GM21737 (cell line): ENCODE results near the gene TSPAN4.

Source experiments
- ATAC-seq: cut with Tn5 transposase; IDR thresholded peaks from one replicate; pipeline ENCODE4 v1.9.1; 2021; ENCODE audit warnings: mild to moderate bottlenecking, moderate library complexity; ENCODE audit not compliant: unreplicated experiment

TSPAN4 gene

DNA sequence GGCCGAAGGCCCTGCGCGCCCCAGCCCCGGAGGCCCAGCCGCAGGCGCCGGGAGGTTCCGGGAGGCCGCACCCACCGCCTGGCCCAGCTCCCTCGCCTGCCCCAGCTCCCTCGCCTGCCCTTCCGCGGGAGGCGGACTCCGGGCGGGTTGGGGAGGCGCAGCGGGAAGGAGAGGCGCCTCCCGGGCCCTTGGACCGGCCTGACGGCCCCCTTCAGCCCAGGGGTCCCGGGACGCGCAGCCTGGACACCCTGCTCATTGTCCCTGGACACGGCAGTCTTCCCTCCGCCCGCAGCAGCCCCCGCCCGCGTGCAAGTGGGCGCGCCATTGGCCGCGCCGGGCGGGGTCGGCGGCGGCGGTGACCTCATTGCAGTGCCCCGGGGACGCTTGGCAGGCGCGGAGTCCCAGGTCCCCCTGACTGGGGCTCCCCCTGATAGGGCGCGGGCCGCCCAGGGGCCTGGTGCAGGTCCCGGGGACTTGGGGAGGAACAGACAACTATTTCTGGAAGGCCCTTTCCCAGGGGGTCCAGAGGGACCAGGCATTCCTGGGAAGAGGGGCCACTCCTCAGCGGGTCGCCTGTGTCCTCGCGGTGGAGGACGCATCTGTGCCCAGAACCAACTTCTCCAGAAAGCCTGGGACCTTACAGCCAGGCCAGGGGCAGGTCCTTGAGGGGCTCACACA lies 9.4 kb upstream of the TSPAN4 start:
- ATAC-seq, result no peak

DNA sequence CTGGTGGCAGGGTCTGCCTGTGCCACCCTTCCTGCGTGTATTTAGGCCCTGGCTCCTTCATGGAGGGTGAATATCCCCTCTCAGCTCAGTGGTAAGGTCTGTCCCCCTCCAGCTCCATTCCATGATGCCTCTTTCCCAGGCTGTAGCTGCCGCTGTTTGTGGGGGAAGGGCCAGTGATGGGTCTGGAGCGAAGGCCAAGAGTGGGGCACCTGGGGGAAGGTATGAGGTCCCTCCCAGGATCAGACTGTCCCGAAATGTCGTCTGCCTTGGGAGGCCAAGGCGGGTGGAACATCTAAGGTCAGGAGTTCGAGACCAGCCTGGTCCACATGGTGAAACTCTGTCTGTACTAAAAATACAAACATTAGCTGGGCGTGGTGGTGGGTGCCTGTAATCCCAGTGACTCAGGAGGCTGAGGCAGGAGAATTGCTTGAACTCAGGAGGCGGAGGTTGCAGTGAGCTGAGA lies 8.8 kb upstream of the TSPAN4 start:
- ATAC-seq, result no peak

DNA sequence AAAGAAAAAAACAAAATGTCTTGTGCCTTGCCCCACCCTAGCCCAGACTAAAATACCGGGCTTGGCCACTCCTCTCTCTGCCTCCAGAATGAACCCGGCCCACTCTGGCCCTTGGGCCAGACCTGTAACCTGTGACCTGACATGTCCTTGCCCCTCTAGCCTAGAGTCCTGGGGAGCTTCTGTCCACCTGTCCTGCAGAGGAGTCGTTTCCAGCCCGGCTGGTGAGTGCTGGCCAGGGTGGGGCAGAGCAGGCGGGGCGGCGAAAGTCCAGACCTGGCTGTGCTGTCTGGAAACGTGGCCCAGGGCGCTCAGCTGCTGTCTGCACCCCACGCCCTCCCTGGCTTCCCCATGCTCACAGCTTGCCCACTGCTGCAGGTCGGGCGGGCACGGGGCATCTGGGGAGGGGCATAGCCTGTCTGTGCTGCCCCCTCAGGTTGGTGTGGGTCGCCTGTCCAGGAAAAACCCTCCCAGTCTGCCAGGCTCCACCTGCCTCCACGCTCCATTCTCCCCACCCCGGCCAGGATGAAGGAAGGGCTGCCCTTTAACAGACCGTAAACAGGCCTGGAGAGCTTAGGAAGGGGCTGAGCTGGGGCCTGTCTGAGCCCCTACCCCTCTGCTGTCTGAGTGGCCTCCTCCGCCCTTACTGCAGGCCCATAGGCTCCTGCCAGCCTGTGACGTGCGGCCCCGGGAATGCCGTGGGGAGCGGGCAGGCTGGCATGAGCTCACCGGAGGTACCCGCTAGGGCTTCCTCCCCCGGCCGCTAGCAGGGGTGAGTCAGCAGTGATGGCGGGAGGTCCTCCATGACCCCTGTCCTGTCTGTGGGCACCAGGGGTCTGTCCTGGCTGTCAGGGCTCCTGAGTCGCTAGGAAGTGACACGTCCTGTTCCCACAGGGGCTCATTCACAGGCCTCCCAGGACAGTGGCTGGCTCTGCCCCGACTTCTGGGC lies 8.0 kb upstream of the TSPAN4 start:
- no peak for ATAC-seq

DNA sequence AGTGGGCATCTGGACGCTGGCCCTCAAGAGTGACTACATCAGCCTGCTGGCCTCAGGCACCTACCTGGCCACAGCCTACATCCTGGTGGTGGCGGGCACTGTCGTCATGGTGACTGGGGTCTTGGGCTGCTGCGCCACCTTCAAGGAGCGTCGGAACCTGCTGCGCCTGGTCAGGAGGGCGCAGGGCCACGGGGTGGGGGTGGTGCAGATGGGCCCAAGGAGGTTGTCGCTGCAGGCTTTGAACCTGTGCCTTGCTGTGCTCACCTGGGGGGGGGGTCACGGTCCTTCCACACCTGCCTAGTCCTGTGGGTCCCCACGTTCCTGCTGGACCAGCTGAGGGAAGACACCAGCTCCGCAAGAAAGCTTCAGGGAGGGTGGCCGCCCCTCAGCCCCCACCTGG lies 6.4 kb upstream of the TSPAN4 start:
- ATAC-seq, result no peak

DNA sequence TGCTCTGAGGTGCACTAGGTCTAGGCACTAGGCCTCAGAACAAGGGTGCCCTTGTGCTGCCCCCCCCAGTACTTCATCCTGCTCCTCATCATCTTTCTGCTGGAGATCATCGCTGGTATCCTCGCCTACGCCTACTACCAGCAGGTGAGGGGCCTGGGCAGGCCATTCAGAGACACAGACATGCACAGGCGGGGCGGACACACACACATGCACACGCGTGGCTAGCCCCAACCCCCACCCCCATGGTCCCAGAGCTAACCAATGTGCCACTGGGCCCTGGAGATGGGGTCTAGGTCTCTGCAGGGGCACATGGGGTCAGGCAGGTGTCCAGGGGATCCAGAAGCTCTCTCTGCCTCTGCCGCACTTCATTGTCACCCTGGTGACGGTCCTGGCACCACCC lies 6.0 kb upstream of the TSPAN4 start:
- ATAC-seq, result no peak

DNA sequence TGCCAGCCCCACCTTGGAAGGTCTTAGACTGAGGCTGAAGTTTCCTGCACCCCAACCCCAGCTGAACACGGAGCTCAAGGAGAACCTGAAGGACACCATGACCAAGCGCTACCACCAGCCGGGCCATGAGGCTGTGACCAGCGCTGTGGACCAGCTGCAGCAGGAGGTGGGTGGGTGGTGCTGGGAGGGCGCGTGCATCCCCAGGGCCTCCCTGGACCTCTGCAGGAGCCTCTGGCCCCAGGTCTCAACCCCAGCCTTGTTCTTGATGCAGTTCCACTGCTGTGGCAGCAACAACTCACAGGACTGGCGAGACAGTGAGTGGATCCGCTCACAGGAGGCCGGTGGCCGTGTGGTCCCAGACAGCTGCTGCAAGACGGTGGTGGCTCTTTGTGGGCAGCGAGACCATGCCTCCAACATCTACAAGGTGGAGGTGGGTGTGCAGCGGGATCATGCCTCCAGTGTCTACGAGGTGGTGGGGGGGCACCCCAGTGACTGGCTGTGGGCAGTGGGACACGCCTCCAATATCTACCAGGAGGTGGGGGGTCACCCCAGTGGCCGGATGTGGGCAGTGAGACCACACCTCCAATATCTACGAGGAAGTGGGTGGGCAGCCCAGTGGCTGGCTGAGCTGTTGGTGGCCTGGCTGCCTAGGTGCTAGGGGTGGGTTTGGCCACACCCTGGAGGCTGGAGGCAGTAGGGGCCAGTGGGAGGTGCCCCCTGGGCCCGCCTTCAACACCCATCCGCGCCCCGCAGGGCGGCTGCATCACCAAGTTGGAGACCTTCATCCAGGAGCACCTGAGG lies 5.3 kb upstream of the TSPAN4 start:
- no peak for ATAC-seq

DNA sequence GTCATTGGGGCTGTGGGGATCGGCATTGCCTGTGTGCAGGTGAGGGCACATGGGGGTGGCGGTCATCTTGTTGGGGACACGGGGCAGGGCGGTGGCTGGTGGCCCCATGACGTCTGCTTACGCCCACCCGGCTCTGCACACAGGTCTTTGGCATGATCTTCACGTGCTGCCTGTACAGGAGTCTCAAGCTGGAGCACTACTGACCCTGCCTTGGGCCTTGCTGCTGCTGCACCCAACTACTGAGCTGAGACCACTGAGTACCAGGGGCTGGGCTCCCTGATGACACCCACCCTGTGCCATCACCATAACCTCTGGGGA lies 4.7 kb upstream of the TSPAN4 start:
- no peak for ATAC-seq

DNA sequence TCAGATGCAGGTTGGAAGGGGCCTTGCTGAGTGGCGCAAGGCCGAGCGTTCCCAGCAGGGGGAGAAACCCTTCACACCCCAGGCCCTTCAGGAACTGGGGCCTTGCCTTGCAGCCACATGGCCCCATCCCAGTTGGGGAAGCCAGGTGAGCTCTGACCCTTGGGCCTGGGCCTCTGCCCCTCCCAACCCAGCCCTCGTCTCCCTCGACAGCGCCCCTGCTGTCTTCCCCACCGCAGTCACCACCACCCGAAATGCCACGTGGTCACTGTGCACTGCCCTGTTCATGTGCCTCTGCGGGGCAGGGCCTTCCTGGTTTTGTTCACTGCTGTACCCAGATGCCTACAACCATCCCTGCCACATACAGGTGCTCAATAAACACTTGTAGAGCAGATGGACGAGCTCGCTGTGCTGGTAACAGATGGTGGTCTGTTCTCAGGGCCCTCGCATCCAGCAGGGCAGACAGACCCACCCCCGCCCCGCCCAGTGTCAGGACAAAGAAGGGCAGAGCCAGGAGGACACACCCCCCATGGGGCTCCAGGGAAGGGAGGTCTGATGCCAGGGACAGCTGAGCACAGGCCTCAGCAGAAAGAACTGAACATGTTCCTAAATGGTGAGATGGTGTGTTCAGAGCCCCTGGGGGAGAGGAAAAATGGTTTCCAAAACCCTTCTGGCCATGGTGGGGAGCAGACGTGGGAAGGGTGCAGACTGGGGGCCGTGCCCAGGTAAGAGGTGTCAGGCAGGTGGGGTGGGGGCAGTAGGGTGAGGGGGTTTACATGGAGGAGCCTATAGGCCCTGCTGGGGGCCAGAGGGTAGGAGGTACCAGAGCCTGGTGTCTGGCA lies 4.0 kb upstream of the TSPAN4 start:
- no peak for ATAC-seq

DNA sequence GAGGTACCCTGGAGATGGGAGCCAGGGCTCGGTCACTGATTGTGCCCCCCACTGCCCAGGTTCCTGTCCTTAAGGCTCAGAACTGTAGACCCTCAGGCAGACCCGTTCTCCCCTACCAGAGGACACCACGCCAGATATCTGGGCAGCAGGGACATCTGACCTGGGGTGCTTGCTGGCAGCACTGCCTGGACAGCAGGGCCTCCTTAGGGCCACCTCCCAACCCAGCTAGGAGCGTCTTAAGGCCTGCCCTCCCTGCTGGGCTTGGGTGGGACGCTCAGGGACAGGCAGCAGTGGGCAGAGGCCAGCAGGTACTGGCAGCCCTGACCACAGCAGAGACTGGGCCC lies 3.4 kb upstream of the TSPAN4 start:
- ATAC-seq, result no peak

DNA sequence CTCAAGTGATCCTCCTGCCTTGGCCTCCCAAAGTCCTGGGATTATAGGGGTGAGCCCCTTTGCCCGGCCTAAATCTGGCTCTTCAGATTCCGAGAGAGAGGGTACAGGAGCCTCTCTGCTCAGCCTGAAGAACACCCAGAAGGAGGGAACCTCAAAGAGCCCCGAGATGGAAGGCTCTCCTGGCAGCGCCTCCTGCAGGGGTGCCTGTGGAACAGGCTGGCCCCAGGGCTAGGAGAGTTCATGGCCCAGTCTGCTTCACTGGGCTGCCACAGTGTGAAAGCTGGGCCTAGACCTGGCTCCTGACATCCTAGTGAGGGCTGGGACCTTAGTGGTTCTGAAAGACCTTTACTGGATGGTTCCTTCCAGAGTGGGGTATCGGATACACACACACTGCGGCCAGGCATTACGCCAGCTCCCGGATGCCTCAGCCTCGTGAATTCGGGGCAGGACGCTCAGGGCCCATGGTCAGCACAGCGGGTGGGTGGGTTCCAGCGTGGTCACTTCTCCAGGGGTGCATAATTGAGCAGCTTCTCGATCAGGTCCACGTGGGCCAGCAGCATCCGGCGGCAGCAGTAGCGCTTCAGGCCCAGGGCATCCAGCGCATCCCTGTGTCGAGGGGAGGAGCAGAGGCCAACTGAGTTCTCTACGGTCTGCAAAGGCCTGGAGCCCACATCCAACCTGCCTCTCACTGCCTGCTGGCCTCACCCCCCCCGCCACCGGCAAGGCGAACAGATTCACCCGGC lies 2.6 kb upstream of the TSPAN4 start:
- ATAC-seq, result no peak

DNA sequence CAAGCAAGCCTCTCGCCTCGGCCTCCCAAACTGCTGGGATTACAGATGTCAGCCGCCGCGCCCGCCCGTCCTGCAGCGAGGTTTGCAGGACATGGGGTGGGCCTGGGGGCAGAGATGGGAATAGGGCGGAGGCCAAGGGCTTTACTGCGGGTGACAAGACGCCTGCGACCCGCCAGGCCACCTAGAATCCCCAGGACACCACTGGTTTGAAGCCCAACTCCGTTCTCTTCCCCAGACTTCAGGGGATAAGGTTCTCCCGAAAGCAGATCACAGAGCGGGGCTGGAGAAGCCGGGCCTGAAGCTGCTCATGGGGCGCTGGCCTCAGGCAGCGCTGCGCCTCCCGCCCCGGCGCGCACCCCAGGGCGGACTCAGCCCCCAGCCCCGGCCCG lies 677 bp upstream of the TSPAN4 start:
- no peak for ATAC-seq

DNA sequence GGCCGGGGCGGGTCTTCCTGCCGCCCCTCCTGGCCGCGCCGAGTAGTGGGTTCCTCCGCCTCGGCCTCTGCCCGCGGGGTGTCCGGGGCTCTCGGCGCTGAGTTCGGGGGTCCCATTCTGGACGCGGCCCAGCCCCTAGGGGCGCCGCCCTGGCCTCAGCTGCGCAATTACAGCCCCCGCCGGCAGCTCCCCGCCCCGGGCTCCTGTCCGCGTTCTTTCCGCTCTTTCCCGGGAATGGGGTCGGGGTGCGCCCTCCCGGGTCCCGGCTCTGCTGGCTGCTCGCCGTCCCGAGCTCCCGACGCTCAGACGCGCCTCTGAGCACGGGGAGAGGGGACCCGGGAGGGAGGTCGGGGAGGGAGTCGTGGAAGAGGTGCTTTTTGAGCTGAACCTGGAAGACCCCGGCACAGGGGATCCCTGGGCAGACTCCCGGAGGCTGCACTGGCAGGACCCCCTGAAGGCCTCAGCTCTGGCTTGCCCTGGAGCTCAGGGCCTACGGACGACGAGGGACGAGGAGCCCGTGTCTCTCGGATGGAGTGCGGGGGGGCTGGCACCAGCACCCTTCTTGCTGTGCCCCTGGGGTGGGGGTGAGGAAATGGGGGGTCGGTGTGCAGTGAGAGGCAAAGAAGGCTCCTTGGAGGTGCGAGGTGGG lies 558 bp downstream of the TSPAN4 start:
- no peak for ATAC-seq

DNA sequence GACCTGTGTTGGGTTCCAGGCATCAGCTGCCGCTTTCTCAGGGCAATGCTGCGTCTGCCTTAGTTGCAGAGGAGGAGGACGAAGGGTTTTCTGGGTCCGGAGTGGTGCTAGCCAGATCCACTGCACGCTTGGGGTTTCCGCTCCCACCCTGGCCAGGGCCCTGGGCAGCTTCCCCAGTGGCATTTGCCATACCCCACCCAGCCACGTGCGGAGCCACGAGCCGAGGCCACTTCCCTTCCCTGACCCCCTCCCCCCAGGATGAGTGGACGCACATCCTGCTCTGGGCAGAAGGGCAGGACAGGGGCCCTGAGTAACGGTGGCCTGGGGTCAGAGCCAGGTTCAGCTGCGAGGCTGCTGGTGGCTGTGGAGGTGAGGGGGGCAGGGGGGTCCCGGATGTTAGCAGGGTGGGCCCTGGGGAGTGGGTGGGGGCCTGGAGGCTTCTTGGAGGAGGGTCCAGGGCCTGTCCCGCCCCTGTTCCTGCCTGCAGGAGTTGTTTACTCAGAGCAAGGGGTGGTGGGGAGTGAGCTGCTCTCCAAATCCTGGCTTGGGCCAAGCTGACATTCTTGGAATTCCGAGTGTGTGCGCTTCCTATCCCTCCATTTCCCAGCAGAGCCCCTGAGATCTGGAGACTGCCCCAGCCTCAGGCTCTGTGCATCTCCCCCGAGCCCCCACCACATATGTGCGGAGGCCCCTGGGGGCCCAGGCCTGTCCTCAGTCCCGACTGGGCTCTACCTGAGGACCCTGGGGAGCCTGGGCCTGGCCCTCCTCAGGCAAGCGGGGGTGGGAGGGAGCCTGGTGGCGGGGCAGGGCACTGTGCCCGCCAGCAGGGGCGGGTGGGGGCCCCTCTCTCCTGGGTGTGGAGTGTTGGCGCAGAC lies 1.4 kb downstream of the TSPAN4 start:
- ATAC-seq, result no peak

DNA sequence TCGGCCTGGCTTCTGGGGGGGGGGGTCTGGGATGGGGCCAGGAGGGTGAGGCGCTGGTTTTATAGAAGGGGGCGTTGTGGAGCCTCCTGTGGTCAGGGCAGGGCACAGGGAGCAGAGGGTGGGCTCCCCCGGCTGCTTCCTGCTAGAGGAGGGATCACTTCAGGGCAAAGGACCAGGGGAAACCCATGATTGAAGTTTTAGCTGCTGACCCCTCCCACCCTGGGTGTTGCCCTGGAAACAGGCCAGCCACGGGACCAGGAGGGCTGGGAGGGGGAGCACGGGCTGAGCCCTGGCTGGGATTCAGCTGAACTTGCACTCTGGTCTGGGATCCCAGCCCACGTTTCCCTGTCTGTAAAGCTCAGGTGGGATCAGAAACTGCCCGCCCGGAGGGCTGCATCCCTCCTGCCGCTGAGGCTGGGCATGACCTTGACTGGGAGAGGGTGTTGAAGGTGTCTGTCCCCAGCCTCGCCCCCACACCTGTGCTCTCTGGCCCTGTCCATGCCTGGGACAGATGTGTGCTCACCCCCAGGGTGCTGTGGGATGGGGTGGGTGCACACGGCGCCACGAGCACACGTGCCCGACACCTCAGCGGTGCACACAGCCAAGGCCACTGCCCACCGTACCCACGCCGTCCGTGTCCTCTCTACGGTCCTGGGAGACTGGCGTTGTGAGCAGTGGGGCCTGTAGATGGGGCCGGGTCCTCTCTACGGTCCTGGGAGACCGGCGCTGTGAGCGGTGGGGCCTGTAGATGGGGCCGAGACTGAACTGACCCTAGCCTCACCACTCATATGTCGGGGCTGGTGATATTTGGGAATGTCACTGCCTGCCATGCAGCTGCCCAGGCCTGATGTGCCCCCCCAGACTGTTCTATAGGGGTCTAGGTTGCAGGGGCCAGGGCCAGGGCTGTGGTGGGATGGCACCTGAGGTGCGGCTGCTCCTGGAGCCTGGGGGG lies 2.3 kb downstream of the TSPAN4 start:
- no peak for ATAC-seq

DNA sequence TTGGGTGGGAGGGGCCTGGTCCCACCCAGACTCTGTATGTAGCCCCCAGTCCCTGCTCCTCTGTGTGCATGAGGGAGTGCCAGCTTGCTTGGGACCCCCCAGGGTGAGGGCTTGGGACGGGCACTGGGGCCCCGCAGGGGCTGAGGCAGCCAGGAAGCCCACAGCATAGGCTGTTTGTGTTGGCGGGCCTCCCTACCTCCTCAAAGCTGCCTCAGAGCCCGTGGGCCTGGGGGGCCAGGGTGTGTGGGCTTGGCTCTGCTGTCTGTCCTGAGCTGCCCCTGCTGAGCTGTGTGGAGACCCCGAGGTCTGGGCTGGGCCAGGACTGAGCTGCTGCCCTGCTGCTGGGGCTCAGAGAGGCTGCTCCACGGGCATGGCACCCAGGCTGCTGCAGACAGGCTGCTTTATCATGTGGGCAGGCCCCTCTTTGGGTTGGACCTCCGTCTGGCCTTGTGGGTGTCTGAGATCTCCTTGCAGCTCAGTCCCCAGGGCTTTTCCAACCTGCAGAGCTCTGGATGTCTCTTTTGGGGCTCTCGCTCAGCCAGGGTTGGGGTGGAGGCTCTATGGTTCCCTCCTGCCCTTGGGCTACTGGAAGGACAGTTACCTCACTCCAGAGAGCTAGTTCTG lies 3.3 kb downstream of the TSPAN4 start:
- ATAC-seq, result no peak

DNA sequence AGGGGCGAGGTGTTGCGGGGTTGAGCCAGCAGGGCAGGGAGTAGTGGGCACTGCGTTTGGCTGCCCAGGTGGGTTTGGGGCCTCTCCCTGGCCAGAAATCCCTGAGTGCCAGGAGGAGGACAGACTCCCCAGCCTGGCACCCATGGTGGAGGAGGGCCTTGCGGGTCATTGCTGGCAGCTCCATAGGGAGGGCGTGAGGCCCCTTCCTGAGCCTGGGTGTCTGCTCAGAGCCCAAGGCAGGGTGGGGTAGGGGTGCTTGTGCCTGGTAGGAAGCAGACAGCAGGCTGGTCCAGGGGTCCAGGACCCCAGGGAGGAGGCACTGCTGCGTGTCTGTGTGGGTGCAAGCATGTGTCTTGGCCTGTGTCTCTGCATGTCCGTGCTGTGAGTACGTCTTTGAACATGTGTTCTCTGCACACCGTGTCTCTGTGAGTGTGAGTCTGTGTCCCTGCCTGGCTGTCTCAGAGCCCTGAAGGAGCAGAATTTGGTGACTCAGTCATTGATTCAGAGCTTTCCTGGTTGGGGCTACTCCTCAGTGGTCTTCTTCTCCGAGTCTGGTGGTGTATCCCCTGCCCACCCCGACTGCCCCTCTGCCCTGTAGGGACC lies 3.9 kb downstream of the TSPAN4 start:
- no peak for ATAC-seq

DNA sequence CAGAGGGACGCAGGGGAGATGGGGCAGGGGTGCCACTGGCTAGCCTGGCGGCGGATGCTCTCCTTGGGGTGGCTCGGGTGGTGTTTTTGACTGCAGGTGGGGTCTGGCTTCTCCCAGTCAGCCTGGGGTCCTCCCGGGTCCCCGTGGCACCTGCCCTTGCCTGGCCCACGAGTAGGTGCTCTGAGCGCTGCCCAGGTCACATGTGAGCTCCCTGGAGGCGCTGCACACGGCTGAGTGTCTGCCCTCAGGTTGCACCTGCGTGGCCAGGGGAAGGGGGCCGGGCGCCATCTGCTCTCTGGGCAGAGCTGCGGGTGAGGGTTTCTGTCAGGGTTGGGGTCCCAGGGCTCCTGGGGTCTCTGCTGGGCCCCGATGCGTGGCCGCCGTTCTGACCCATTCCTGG lies 5.2 kb downstream of the TSPAN4 start:
- no peak for ATAC-seq
